Measurements from ENCODE around the gene CASZ1. TPM values are rescaled to one million over a fixed set of nuclear protein-coding genes. Genes with fewer than 3 reads are reported as not detected.

The CASZ1 gene
- total RNA-seq, 1 donor, result 0.09 TPM

- no peak overlapping the region for H3K4me3 ChIP-seq (ENCODE audit: low read depth, low read length)
- no peak for TF ChIP-seq CTCF (IDR thresholded peaks at IDR 0.05; ENCODE audit: insufficient read depth, low read length)
- DNase-seq (ENCODE audit: low read depth), result no peak
Observed at GRCh38 chr1:10601342-10602070, 194.9 kb downstream of the CASZ1 start.

- TF ChIP-seq CTCF (IDR thresholded peaks at IDR 0.05; ENCODE audit: insufficient read depth, low read length), result no peak
- peak; percentile 78 for DNase-seq (ENCODE audit: low read depth)
- no peak overlapping the region for H3K4me3 ChIP-seq (ENCODE audit: low read depth, low read length)
Observed at GRCh38 chr1:10599194-10599861, 197.1 kb downstream of the CASZ1 start.

- no peak for TF ChIP-seq CTCF (IDR thresholded peaks at IDR 0.05; ENCODE audit: insufficient read depth, low read length)
- DNase-seq (ENCODE audit: low read depth), result no peak
- H3K4me3 ChIP-seq (ENCODE audit: low read depth, low read length), result no peak overlapping the region
Observed at GRCh38 chr1:10598389-10598702, 198.1 kb downstream of the CASZ1 start.

GRCh38 chr1:10597492-10598388, 198.7 kb downstream of the CASZ1 start:
- H3K4me3 ChIP-seq (ENCODE audit: low read depth, low read length), result no peak overlapping the region
- no peak for TF ChIP-seq CTCF (IDR thresholded peaks at IDR 0.05; ENCODE audit: insufficient read depth, low read length)
- DNase-seq (ENCODE audit: low read depth), result no peak

GRCh38 chr1:10596780-10597179, 199.7 kb downstream of the CASZ1 start:
- no peak overlapping the region for H3K4me3 ChIP-seq (ENCODE audit: low read depth, low read length)
- no peak for DNase-seq (ENCODE audit: low read depth)
- TF ChIP-seq CTCF (IDR thresholded peaks at IDR 0.05; ENCODE audit: insufficient read depth, low read length), result no peak

- no peak overlapping the region for H3K4me3 ChIP-seq (ENCODE audit: low read depth, low read length)
- TF ChIP-seq CTCF (IDR thresholded peaks at IDR 0.05; ENCODE audit: insufficient read depth, low read length), result no peak
- no peak for DNase-seq (ENCODE audit: low read depth)
Observed at GRCh38 chr1:10594595-10595223, 201.7 kb downstream of the CASZ1 start.
